SK-N-SH (cell line): ENCODE data around the gene KLHL14. TPM values are rescaled to one million over a fixed set of nuclear protein-coding genes. Genes with fewer than 3 reads are reported as not detected.
A peak's percentile ranks its signal among the peaks of the same experiment; 100 is the strongest.

Experiments used
- CTCF ChIA-PET: fragments of 300-600, 350-600 bp; formaldehyde crosslinking; extraction: SDS; loops from one replicate; lab custom pipeline; 2021; lab: Yijun Ruan, JAX
- POLR2A ChIA-PET: fragments of 350-600 bp; sonication (Branson Sonifier 250); formaldehyde crosslinking; extraction: SDS; loops from one replicate; lab custom pipeline; 2020; ENCODE audit warnings: antibody characterized with exemption, inconsistent platforms; lab: Yijun Ruan, JAX
- DNase-seq: peaks from one replicate; pipeline ENCODE4 v3.0.0; 2012
- H2AFZ ChIP-seq: fragments of 200-600 bp; sonication (generic); 2 replicates; pipeline ENCODE4 v1.8.1; 2016; ENCODE audit warnings: antibody characterized with exemption, mild to moderate bottlenecking, low read depth
- H3F3A ChIP-seq: fragments of 200-600 bp; sonication (generic); replicated peaks from 2 replicates; pipeline ENCODE3; 2016; ENCODE audit warnings: antibody characterized with exemption, mild to moderate bottlenecking; ENCODE audit not compliant: insufficient read depth
- H3K27ac ChIP-seq, 2 experiments: fragments of 200-500 bp in 1 of 2; fragments of 200-600 bp in 1 of 2; sonication (Bioruptor generic) in 1 of 2; sonication (generic), shearing (Covaris generic) in 1 of 2; 2 replicates each; pipeline versions ENCODE4 v1.5.1 to v1.6.1; 2014 to 2016; ENCODE audit warnings: low read depth in 2 of 2, inconsistent platforms in 1 of 2, low read length in 1 of 2, mild to moderate bottlenecking in 1 of 2, mixed read lengths in 1 of 2
- H3K27me3 ChIP-seq: fragments of 200-600 bp; sonication (generic), shearing (Covaris generic); 2 replicates; pipeline ENCODE4 v1.6.1; 2016; ENCODE audit warnings: mixed run types; ENCODE audit not compliant: insufficient read depth
- H3K36me3 ChIP-seq, 2 experiments: fragments of 200-500 bp in 1 of 2; fragments of 200-600 bp in 1 of 2; sonication (Bioruptor generic) in 1 of 2; sonication (generic) in 1 of 2; replicated peaks in 1 of 2; 2 replicates each; pipeline versions ENCODE3 to v1.5.1; 2014 to 2016; ENCODE audit warnings: low read length in 1 of 2, mild to moderate bottlenecking in 1 of 2; ENCODE audit not compliant: insufficient read depth in 2 of 2, control insufficient read depth in 1 of 2
- H3K4me1 ChIP-seq, 2 experiments: fragments of 200-500 bp in 1 of 2; fragments of 200-600 bp in 1 of 2; sonication (Bioruptor generic) in 1 of 2; sonication (generic), shearing (Covaris generic) in 1 of 2; 2 replicates each; pipeline versions ENCODE4 v1.5.1 to v1.6.1; 2014 to 2016; ENCODE audit warnings: low read depth in 1 of 2, low read length in 1 of 2, mixed run types in 1 of 2; ENCODE audit not compliant: insufficient read depth in 2 of 2, control insufficient read depth in 1 of 2
- H3K4me2 ChIP-seq: fragments of 200-600 bp; sonication (generic), shearing (Covaris generic); 2 replicates; pipeline ENCODE4 v1.6.1; 2017; ENCODE audit warnings: mixed run types
- H3K4me3 ChIP-seq, 2 experiments: fragments of 200-500 bp in 1 of 2; fragments of 200-600 bp in 1 of 2; sonication (Bioruptor generic) in 1 of 2; sonication (generic), shearing (Covaris generic) in 1 of 2; 2 replicates each; pipeline versions ENCODE4 v1.5.1 to v1.8.1; 2014 to 2016; ENCODE audit warnings: low read depth in 2 of 2, inconsistent platforms in 1 of 2, low read length in 1 of 2, mild to moderate bottlenecking in 1 of 2, mixed read lengths in 1 of 2, moderate library complexity in 1 of 2
- H3K79me2 ChIP-seq: fragments of 200-600 bp; sonication (generic); 2 replicates; pipeline ENCODE4 v1.8.1; 2017; ENCODE audit warnings: mild to moderate bottlenecking; ENCODE audit not compliant: insufficient read depth
- H3K9ac ChIP-seq: fragments of 200-600 bp; sonication (generic); 2 replicates; pipeline ENCODE4 v1.6.1; 2017; ENCODE audit warnings: mixed run types
- H3K9me2 ChIP-seq: fragments of 200-600 bp; sonication (generic); 2 replicates; pipeline ENCODE4 v1.6.1; 2017; ENCODE audit warnings: mixed run types
- H3K9me3 ChIP-seq: fragments of 200-600 bp; sonication (generic); 2 replicates; pipeline ENCODE4 v1.6.1; 2017; ENCODE audit warnings: mixed run types, mild to moderate bottlenecking, moderate library complexity
- H4K20me1 ChIP-seq: fragments of 200-600 bp; sonication (generic); 2 replicates; pipeline ENCODE4 v1.6.1; 2017; ENCODE audit warnings: mild to moderate bottlenecking, mixed run types; ENCODE audit not compliant: insufficient read depth
- CHD2 ChIP-seq: fragments of 150-350 bp; IDR thresholded peaks from 2 replicates; pipeline ENCODE4 v1.6.1; 2018; ENCODE audit warnings: low read length; ENCODE audit not compliant: partially characterized antibody
- CTCF ChIP-seq: fragments of 200-600 bp; sonication (generic); IDR thresholded peaks from 2 replicates; pipeline ENCODE4 v1.6.1; 2017; ENCODE audit warnings: antibody characterized with exemption, mild to moderate bottlenecking, moderate library complexity
- EP300 ChIP-seq, 2 experiments: IDR thresholded peaks; 2 replicates each; pipeline versions ENCODE4 v1.4.0 to v1.6.1; 2012; ENCODE audit warnings: borderline replicate concordance in 1 of 2, low read depth in 1 of 2, low read length in 1 of 2
- FOSL2 ChIP-seq: IDR thresholded peaks from 2 replicates; pipeline ENCODE4 v1.4.0; 2012; ENCODE audit warnings: low read depth, mild to moderate bottlenecking, moderate library complexity, borderline replicate concordance
- IRF3 ChIP-seq: fragments of 150-350 bp; IDR thresholded peaks from 2 replicates; pipeline ENCODE4 v1.6.1; 2016; ENCODE audit warnings: mild to moderate bottlenecking, low read depth, low read length
- MEF2A ChIP-seq: IDR thresholded peaks from 2 replicates; pipeline ENCODE4 v1.4.0; 2012; ENCODE audit warnings: low read depth, borderline replicate concordance
- NFIC ChIP-seq: IDR thresholded peaks from 2 replicates; pipeline ENCODE4 v1.4.0; 2012; ENCODE audit warnings: borderline replicate concordance
- RAD21 ChIP-seq: IDR thresholded peaks from 2 replicates; pipeline ENCODE4 v1.6.1; 2012; ENCODE audit warnings: mild to moderate bottlenecking, low read length
- RFX5 ChIP-seq: IDR thresholded peaks from 2 replicates; pipeline ENCODE4 v1.6.1; 2012; ENCODE audit warnings: mild to moderate bottlenecking, improper control_type of control experiment, low read length
- RXRA ChIP-seq: IDR thresholded peaks from 2 replicates; pipeline ENCODE4 v1.4.0; 2012; ENCODE audit warnings: low read depth, mild to moderate bottlenecking, borderline replicate concordance
- USF1 ChIP-seq: IDR thresholded peaks from 2 replicates; pipeline ENCODE4 v1.4.0; 2012; ENCODE audit warnings: low read depth, borderline replicate concordance
- YY1 ChIP-seq: IDR thresholded peaks from 2 replicates; pipeline ENCODE4 v1.4.0; 2012; ENCODE audit warnings: low read depth, mild to moderate bottlenecking
- WGBS: methylation state at CpG from one replicate; pipeline ENCODE4 v1.1.6; 2017; ENCODE audit warnings: low lambda C conversion rate; 5-methylcytosine and 5-hydroxymethylcytosine counted together
- polyA plus RNA-seq, 3 experiments: library from polyadenylated mRNA; depleted of rRNA; stranded (reverse); fragments of >200 nt; gene quantifications; 2 replicates each; pipeline ENCODE4 v1.2.3, GENCODE V29; 2012
- TF ChIP-seq, protein P1 (sequence below): IDR thresholded peaks from 2 replicates; pipeline ENCODE4 v1.4.0; 2012; ENCODE audit warnings: low read depth, borderline replicate concordance
- TF ChIP-seq, protein P2 (sequence below): fragments of 150-350 bp; IDR thresholded peaks from 2 replicates; pipeline ENCODE4 v1.6.1; 2017; ENCODE audit warnings: antibody characterized with exemption, low read length, low read depth, borderline replicate concordance
- TF ChIP-seq, protein P3 (sequence below): IDR thresholded peaks from 2 replicates; pipeline ENCODE4; 2012

Gene KLHL14, protein sequence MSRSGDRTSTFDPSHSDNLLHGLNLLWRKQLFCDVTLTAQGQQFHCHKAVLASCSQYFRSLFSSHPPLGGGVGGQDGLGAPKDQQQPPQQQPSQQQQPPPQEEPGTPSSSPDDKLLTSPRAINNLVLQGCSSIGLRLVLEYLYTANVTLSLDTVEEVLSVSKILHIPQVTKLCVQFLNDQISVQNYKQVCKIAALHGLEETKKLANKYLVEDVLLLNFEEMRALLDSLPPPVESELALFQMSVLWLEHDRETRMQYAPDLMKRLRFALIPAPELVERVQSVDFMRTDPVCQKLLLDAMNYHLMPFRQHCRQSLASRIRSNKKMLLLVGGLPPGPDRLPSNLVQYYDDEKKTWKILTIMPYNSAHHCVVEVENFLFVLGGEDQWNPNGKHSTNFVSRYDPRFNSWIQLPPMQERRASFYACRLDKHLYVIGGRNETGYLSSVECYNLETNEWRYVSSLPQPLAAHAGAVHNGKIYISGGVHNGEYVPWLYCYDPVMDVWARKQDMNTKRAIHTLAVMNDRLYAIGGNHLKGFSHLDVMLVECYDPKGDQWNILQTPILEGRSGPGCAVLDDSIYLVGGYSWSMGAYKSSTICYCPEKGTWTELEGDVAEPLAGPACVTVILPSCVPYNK
- not detected in 2 replicates for polyA plus RNA-seq (2012; rRNA removed)
- not detected in 2 replicates for polyA plus RNA-seq (2012; cell fraction: cytosol; rRNA removed)
- polyA plus RNA-seq (2012; cell fraction: nucleus; rRNA removed): not detected in 2 replicates

DNA sequence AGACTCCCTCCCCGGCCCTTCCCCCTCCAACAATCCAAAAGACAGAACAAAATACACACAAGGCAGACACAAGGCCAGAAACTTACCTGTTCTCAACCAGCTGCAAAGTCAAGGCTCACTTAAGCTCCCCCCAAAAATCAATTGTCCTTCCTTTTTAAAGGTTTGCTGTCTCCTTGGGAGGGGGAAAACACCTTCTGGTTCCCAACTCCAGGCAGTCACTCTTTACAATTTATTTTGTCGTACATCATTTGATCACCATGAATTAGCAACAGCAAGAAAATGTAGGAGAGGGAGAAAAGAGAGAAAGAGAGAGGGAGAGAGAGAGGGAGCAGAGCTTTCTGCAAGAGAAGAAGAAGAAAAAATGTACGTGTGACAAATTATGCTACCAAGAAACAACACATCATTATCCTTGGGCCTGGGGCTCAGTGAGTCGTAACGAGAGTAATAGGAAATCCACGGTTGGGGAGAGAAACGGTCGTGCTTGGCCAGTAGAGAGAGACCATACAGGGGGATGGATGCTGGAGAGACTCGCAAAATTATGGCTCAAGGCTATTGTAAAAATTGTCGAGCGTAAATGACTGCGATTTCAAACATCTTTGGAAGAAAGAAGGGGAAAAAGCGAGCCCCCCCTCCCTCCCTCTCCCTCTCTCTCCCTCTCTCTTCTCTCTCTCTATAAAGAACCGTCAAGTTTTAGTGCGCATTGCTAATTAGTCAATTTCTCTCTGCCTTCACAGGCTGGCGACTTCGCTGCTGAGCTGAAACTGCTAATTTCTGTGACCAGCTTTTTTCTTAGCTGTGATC is at the start of gene KLHL14:
KLHL14 (minus strand) TSS at position 443 of the 801 bp plus-strand sequence. CDS start 2,432 bp downstream, outside the sequence.
- Histone ChIP-seq H3K79me2 (no peaks in the 10 kb centered on the region), H3K36me3 (no peaks in the 10 kb centered on the region), H3K9ac (no peak within 1 kb of the TSS), H3K27ac (no peak within 1 kb of the TSS), H3K4me3 (peak within 1 kb of the TSS in 1 of 2 experiments; percentile 35; a peak in 2 of 4 replicates), H3F3A (no peaks in the 10 kb centered on the region), H3K9me2 (no peaks in the 10 kb centered on the region), H3K27me3 (peaks cover 36% of the 10 kb centered on the region), H3K4me1 (peaks cover 0 to 8% of the 10 kb centered on the region in 2 experiments; a peak in 1 of 4 replicates), H2AFZ (no peak within 1 kb of the TSS), H3K9me3 (no peaks in the 10 kb centered on the region), H4K20me1 (no peaks in the 10 kb centered on the region), H3K4me2 (no peak within 1 kb of the TSS)
- DNase-seq: no peak
- POLR2A ChIA-PET: no interaction called here
- 53% methylated on average over 17 of the region's 17 CpGs for WGBS
- CTCF ChIA-PET: interaction anchor here (0.7 to 1.5 kb wide), 2 partner anchors 19 to 186 kb away, joined by 3 read pairs; no protein-coding TSS in a partner anchor
- TF ChIP-seq IRF3 (no peak), USF1 (no peak), CTCF (no peak), RFX5 (no peak), CHD2 (no peak), MEF2A (no peak), RXRA (no peak), RAD21 (no peak), EP300 (IDR thresholded peaks at IDR 0.05; ENCODE audit: borderline replicate concordance in 1 of 2, low read depth in 1 of 2, low read length in 1 of 2) (no peak), YY1 (no peak), NFIC (no peak), FOSL2 (no peak)
- TF ChIP-seq, protein P1, sequence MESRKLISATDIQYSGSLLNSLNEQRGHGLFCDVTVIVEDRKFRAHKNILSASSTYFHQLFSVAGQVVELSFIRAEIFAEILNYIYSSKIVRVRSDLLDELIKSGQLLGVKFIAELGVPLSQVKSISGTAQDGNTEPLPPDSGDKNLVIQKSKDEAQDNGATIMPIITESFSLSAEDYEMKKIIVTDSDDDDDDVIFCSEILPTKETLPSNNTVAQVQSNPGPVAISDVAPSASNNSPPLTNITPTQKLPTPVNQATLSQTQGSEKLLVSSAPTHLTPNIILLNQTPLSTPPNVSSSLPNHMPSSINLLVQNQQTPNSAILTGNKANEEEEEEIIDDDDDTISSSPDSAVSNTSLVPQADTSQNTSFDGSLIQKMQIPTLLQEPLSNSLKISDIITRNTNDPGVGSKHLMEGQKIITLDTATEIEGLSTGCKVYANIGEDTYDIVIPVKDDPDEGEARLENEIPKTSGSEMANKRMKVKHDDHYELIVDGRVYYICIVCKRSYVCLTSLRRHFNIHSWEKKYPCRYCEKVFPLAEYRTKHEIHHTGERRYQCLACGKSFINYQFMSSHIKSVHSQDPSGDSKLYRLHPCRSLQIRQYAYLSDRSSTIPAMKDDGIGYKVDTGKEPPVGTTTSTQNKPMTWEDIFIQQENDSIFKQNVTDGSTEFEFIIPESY: no peak
- TF ChIP-seq, protein P2, sequence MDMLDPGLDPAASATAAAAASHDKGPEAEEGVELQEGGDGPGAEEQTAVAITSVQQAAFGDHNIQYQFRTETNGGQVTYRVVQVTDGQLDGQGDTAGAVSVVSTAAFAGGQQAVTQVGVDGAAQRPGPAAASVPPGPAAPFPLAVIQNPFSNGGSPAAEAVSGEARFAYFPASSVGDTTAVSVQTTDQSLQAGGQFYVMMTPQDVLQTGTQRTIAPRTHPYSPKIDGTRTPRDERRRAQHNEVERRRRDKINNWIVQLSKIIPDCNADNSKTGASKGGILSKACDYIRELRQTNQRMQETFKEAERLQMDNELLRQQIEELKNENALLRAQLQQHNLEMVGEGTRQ: no peak
- TF ChIP-seq, protein P3, sequence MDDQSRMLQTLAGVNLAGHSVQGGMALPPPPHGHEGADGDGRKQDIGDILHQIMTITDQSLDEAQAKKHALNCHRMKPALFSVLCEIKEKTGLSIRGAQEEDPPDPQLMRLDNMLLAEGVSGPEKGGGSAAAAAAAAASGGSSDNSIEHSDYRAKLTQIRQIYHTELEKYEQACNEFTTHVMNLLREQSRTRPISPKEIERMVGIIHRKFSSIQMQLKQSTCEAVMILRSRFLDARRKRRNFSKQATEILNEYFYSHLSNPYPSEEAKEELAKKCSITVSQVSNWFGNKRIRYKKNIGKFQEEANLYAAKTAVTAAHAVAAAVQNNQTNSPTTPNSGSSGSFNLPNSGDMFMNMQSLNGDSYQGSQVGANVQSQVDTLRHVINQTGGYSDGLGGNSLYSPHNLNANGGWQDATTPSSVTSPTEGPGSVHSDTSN: no peak
